ENCODE measurements around the gene AJUBA. TPM values are rescaled to one million over a fixed set of nuclear protein-coding genes. Genes with fewer than 3 reads are reported as not detected.
A peak's percentile ranks its signal among the peaks of the same experiment; 100 is the strongest.

The AJUBA gene
- total and polyA plus RNA-seq, 2 donors (not counting 1 experiment from before 2014, with no cell fraction given): 1.6 TPM; not detected in 1

GRCh38 chr14:22926316-22926715 lies 56.0 kb downstream of the AJUBA start:
- Histone ChIP-seq H3K27ac (ENCODE audit: low read length in 2 of 2) (no peak overlapping the region), H2AFZ (ENCODE audit: insufficient read depth, low read depth, low read length, poor library complexity, severe bottlenecking) (no peak overlapping the region), H3K4me3 (ENCODE audit: control extremely low read depth in 1 of 5, extremely low read depth in 1 of 5, insufficient read depth in 1 of 5, low read depth in 2 of 5, low read length in 4 of 5) (no peak overlapping the region), H3K27me3 (replicated peaks in 1 of 4; ENCODE audit: control extremely low read depth in 1 of 4, control insufficient read depth in 3 of 4, insufficient read depth in 4 of 4, low read length in 3 of 4) (no peaks in the 10 kb centered on the region), H4K20me1 (ENCODE audit: control insufficient read depth, insufficient read depth, low read length, poor library complexity, severe bottlenecking) (no peaks in the 10 kb centered on the region), H3K4me2 (replicated peaks; ENCODE audit: low read depth, low read length, poor library complexity, severe bottlenecking) (no peak overlapping the region), H3K9me3 (ENCODE audit: control extremely low read depth in 1 of 3, control insufficient read depth in 2 of 3, insufficient read depth in 1 of 3, low read length in 2 of 3) (no peaks in the 10 kb centered on the region), H3K4me1 (ENCODE audit: control insufficient read depth in 2 of 2, insufficient read depth in 2 of 2, low read length in 2 of 2) (peaks cover 13 to 23% of the 10 kb centered on the region in 2 donors), H3K79me2 (ENCODE audit: control insufficient read depth, insufficient read depth, low read length) (peaks cover 3% of the 10 kb centered on the region), H3K9ac (ENCODE audit: low read length) (no peak overlapping the region), H3K36me3 (replicated peaks in 1 of 2; ENCODE audit: control extremely low read depth in 1 of 2, control insufficient read depth in 1 of 2, extremely low read depth in 1 of 2, insufficient read depth in 2 of 2, low read length in 1 of 2) (peaks cover 9 to 32% of the 10 kb centered on the region in 2 experiments)
- intact Hi-C loops (cut with micrococcal nuclease): loop anchor here (5.0 kb wide), 1 partner anchor 376 kb away; the partner anchor contains the start of gene PPP1R3E
- POLR2A ChIA-PET: no interaction called here
- DNase-seq: no peak
- WGBS (ENCODE audit: insufficient coverage): 95% methylated on average over 2 of the region's 4 CpGs
- Mint-ChIP-seq H3K27me3 (no peaks in the 10 kb centered on the region), H3K4me3 (peak overlapping the region; percentile 12), H3K27ac (no peak overlapping the region), H3K4me1 (peaks cover 18% of the 10 kb centered on the region), H3K9me3 (ENCODE audit: insufficient read depth) (no peaks in the 10 kb centered on the region)
- CTCF ChIA-PET: interaction anchor here (2.8 to 5.0 kb wide), 2 partner anchors 53 to 59 kb away, joined by 10 to 64 read pairs; partner anchors contain the start of gene AJUBA
- TF ChIP-seq EZH2 (IDR thresholded peaks at IDR 0.05; ENCODE audit: borderline replicate concordance, insufficient read depth, low read depth, low read length, poor library complexity, severe bottlenecking) (no peak), CTCF (IDR thresholded peaks at IDR 0.05) (no peak)
- no peak for ATAC-seq (ENCODE audit: low read depth)

GRCh38 chr14:22925513-22925912 lies 56.8 kb downstream of the AJUBA start:
- Histone ChIP-seq H3K27ac (ENCODE audit: low read length in 2 of 2) (no peak overlapping the region), H3K4me2 (replicated peaks; ENCODE audit: low read depth, low read length, poor library complexity, severe bottlenecking) (no peak overlapping the region), H4K20me1 (ENCODE audit: control insufficient read depth, insufficient read depth, low read length, poor library complexity, severe bottlenecking) (no peaks in the 10 kb centered on the region), H3K4me1 (ENCODE audit: control insufficient read depth in 2 of 2, insufficient read depth in 2 of 2, low read length in 2 of 2) (peaks cover 13 to 18% of the 10 kb centered on the region in 2 donors), H3K79me2 (ENCODE audit: control insufficient read depth, insufficient read depth, low read length) (peaks cover 3% of the 10 kb centered on the region), H3K27me3 (replicated peaks in 1 of 4; ENCODE audit: control extremely low read depth in 1 of 4, control insufficient read depth in 3 of 4, insufficient read depth in 4 of 4, low read length in 3 of 4) (no peaks in the 10 kb centered on the region), H3K4me3 (ENCODE audit: control extremely low read depth in 1 of 5, extremely low read depth in 1 of 5, insufficient read depth in 1 of 5, low read depth in 2 of 5, low read length in 4 of 5) (no peak overlapping the region), H3K36me3 (replicated peaks in 1 of 2; ENCODE audit: control extremely low read depth in 1 of 2, control insufficient read depth in 1 of 2, extremely low read depth in 1 of 2, insufficient read depth in 2 of 2, low read length in 1 of 2) (peaks cover 9 to 39% of the 10 kb centered on the region in 2 experiments), H3K9me3 (ENCODE audit: control extremely low read depth in 1 of 3, control insufficient read depth in 2 of 3, insufficient read depth in 1 of 3, low read length in 2 of 3) (no peaks in the 10 kb centered on the region), H3K9ac (ENCODE audit: low read length) (no peak overlapping the region), H2AFZ (ENCODE audit: insufficient read depth, low read depth, low read length, poor library complexity, severe bottlenecking) (no peak overlapping the region)
- ChIA-PET POLR2A (no interaction called here), CTCF (interaction anchor here (1.4 to 2.8 kb wide), 2 partner anchors 53 to 132 kb away, joined by 4 to 10 read pairs; partner anchors contain the start of gene CDH24)
- Mint-ChIP-seq H3K4me3 (no peak overlapping the region), H3K9me3 (ENCODE audit: insufficient read depth) (no peaks in the 10 kb centered on the region), H3K4me1 (peaks cover 18% of the 10 kb centered on the region), H3K27me3 (no peaks in the 10 kb centered on the region), H3K27ac (no peak overlapping the region)
- TF ChIP-seq CTCF (IDR thresholded peaks at IDR 0.05) (no peak), EZH2 (IDR thresholded peaks at IDR 0.05; ENCODE audit: borderline replicate concordance, insufficient read depth, low read depth, low read length, poor library complexity, severe bottlenecking) (no peak)
- WGBS (ENCODE audit: insufficient coverage): 100% methylated on average over 6 of the region's 8 CpGs
- DNase-seq (no peak), ATAC-seq (ENCODE audit: low read depth) (no peak)
- intact Hi-C loops (cut with micrococcal nuclease): loop anchor here (5.0 kb wide), 1 partner anchor 377 kb away; the partner anchor contains the start of gene PPP1R3E

All from B cell (primary cell).